ENCODE data around the gene TUNAR.
"Not testable (repeated sequence)": the region's sequence is repeated elsewhere in the genome, so short reads cannot be mapped to it uniquely, and the experiment has no call there.

The TUNAR gene

GRCh38 chr14:95918466-95918865 is 41.8 kb downstream of the TUNAR start:
- no peak for DNase-seq (ENCODE audit: low spot score)

- DNase-seq (ENCODE audit: low spot score): no peak
Measured at GRCh38 chr14:95920769-95921438, 44.3 kb downstream of the TUNAR start.

- DNase-seq (ENCODE audit: low spot score): no peak
Measured at GRCh38 chr14:95922080-95922479, 45.4 kb downstream of the TUNAR start.

- no peak for DNase-seq (ENCODE audit: low spot score)
Measured at GRCh38 chr14:95928751-95929150, 52.1 kb downstream of the TUNAR start.

- DNase-seq (ENCODE audit: low spot score): no peak
Measured at GRCh38 chr14:95931384-95931783, 54.8 kb downstream of the TUNAR start.

DNA sequence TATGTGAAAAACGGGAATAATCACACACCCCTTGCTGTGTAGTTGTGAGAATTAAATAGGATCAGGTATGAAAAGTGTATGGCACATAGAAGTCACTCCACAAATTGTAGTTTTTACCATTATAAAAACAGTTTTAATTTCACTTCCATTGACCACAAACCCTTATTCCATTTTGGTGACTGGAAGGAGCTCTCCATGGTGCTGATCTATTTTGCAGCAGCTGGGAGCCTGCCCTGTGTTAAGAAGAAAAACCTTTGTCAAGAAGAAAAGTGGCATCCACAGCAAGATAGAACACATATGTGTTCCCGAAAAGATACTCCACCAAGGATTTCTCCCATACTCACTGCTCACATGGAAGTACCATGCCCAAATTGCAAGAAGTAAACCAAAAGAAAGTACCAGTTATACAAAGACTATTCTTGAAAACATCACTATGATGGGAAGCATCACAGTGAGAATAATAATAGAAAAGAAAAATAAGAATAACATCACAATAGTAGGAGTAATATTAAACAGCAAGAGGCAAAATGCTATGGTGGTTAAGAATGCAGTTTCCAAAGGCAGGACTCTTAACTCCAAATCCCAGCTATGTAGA is 58.7 kb downstream of the TUNAR start:
- DNase-seq (ENCODE audit: low spot score): peak; percentile 17

DNA sequence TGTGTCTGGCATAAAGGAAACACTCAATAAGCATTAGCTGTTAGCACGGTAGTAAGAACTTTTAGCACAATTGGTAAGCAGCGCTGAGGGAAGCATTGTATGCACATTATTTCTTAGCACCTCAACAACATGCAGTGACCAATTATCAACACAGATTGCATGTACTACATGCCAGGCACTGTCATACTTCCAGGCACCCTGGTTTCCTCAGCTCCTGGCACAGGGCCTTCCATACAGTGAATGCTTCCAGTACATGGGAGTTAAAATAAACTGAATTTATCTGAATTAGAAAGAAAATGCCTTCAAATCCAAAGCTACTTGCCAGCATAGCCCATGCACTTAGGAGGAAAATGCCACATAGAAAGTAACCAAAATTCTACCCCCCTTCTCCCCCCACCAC is 59.4 kb downstream of the TUNAR start:
- no peak for DNase-seq (ENCODE audit: low spot score)

DNA sequence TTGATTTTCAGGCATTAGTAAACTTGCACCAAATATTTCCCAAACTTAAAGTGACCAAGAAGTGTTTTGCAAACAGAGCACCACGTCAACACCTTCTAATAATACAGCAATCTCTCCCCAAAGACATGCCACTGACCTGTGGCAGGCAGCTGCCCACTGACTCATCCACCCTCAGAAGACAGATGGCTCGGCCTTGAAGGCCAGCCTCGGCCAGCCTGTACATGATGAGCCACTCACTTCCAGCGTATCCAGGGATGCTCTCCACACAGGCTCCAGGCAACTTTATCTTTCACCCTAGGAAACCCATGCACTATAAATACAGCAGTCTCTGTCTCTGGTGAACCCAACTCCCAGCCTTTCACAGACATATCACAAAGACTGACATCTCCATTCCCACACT is 62.7 kb downstream of the TUNAR start:
- no peak for DNase-seq (ENCODE audit: low spot score)

DNA sequence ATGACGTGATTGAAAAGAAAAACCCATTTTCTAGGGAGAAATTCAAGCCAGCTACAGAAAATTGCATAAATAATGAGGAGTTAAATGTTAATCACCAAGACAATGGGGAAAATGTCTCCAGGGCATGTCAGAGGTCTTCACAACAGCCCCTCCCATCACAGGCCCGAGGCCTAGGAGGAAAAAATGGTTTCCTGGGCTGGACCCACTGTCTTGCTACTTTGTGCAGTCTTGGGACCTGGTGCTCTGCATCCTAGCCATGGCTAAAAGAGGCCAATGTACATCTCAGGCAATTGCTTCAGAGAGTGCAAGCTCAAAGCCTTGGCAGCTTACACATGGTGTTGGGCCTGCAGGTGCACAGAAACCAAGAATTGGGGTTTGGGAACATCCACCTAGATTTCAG is 65.3 kb downstream of the TUNAR start:
- no peak for DNase-seq (ENCODE audit: low spot score)

GRCh38 chr14:95943699-95944098 is 67.1 kb downstream of the TUNAR start:
- DNase-seq (ENCODE audit: low spot score): no peak

- DNase-seq (ENCODE audit: low spot score): no peak
Measured at GRCh38 chr14:95944462-95944861, 67.8 kb downstream of the TUNAR start.

DNA sequence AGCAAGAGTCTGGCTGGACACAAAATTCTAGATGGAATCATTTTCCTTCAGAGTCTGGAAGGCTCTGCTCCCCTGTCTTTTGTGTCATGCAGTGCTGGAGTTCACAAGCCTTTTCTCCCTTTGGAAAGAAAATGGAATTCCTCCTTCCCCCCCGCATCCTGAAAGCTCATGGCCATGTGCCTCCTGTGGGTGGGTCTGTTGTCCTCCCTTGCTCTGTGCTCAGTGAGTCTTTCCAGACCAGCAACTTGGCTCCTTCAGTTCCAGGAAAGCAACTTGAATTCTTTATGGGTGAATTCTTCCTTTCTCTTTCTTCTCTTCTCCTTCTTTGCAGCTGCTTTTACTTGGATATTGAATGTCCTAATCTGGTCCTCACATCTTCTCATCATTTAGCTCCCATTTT is 70.2 kb downstream of the TUNAR start:
- no peak for DNase-seq (ENCODE audit: low spot score)

DNA sequence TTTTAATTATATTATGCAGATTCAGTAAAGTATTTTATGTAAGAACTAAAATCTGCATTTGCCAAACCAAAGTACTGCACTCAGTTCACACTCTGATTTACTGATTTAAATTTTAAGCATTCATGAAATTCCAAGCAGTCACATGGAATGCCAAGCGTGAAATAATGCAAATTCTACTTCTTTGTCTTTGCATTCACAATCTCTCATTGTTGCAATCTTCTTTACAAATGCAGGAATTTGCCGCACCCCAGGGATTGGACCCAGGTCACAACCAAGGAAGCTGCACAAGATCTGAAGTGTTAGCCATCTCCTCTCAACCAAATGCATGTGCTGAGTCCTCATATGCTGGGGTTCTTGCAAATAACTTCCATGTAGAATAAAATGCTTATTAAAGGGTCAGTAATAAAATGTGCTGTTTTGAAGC is 71.9 kb downstream of the TUNAR start:
- no peak for DNase-seq (ENCODE audit: low spot score)

- no peak for DNase-seq (ENCODE audit: low spot score)
Measured at GRCh38 chr14:95951359-95951758, 74.7 kb downstream of the TUNAR start.

GRCh38 chr14:95953111-95953724 is 76.6 kb downstream of the TUNAR start:
- peak; percentile 14 for DNase-seq (ENCODE audit: low spot score)

DNA sequence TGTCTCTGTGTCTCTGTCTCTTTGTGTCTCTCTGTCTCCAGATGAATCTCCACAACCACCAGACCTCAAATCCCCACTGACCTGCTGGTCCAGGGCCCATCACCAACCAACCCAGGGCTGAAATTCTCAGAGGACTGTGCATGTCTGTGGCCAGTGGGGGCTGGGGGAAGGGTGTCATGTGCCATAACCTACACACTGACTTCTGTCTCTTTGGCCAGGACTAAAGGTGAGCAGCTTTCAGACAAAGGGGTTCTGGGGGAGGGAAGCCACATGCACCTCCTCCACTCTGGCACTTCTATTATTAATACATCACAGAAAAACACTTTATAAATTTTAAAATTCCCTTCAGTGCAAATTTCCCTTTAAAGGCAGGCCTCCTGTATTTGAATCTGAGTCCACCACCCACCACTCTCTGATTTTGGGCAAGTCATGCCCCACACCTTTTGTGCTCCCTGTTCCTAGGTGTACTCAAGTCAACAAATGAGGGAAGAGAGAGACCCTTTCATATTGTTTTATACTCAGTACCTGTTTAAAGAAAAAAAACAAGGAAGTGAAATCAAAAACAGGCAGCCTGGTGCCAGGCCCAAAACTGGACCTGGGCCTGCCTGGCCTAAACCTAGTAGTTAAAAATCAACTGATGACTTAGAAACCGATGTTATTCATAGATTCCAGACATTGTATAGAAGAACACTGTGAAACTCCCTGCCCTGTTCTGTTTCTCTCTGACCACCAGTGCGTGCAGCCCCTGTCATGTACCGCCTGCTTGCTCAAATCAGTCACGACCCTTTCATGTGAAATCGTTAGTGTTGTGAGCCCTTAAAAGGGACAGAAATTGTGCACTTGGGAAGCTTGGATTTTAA is 80.2 kb downstream of the TUNAR start:
- no peak for DNase-seq (ENCODE audit: low spot score)

GRCh38 chr14:95958105-95958504 is 81.5 kb downstream of the TUNAR start:
- no peak for DNase-seq (ENCODE audit: low spot score)

DNA sequence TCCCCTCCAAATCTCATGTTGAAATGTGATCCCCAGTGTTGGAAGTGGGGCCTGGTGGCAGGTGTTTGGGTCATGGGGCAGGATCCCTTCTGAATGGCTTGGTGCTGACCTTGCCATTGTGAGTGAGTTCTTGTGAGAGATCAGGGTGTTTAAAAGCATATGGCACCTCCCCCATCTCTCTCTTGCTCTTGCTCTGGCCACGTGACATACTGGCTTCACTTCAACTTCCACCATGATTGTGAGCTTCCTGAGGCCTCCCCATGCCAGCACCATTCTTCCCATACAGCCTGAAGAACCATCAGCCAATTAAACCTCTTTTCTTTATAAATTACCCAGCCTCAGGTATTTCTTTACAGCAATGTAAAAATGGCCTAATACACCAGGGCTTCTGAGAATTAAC is 82.7 kb downstream of the TUNAR start:
- DNase-seq (ENCODE audit: low spot score): no peak

- no peak for DNase-seq (ENCODE audit: low spot score)
Measured at GRCh38 chr14:95961481-95961880, 84.8 kb downstream of the TUNAR start.

- no peak for DNase-seq (ENCODE audit: low spot score)
Measured at GRCh38 chr14:95964901-95965300, 88.3 kb downstream of the TUNAR start.

DNA sequence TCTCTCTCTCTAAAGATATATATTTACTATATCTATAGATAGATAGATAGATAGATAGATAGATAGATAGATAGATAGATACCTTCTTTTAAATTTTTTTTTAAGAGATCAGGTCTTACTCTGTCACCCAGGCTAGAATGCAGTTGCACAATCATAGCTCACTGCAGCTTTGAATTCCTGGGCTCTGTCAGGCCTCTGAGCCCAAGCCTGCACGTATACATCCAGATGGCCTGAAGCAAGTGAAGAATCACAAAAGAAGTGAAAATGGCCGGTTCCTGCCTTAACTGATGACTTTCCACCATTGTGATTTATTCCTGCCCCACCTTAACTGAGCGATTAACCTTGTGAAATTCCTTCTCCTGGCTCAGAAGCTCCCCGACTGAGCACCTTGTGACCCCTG is 91.4 kb downstream of the TUNAR start:
- not testable (repeated sequence) for DNase-seq (ENCODE audit: low spot score)
